ENCODE results near the gene HAUS5. TPM values are rescaled to one million over a fixed set of nuclear protein-coding genes. Genes with fewer than 3 reads are reported as not detected.

HAUS5 gene
- total and polyA plus RNA-seq, 10 donors = 10.3 to 24.4 (median 18.6) TPM

DNA sequence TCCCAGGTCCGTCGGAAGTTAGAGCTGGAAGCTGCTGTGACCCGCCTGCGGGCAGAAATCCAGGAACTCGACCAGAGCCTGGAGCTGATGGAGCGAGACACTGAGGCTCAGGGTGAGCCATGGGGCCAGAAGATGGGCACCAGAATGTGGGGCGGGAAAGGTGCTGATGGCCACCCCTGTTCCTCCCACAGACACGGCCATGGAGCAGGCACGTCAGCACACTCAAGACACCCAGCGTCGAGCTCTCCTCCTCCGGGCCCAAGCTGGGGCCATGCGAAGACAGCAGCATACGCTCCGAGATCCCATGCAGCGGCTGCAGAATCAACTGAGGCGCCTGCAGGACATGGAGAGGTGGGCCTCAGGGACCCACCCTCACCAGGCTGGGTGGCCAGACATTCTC is 2.5 kb downstream of the HAUS5 start:
- Histone ChIP-seq H3K4me3 (no peak overlapping the region), H3K4me1 (peaks cover 3 to 31% (median 22%) of the 10 kb centered on the region in 6 donors), H3K36me3 (peaks cover 0 to 55% (median 16%) of the 10 kb centered on the region in 6 donors), H3K27ac (no peak overlapping the region), H3K27me3 (replicated peaks in 1 of 7) (no peaks in the 10 kb centered on the region), H3K9me3 (no peaks in the 10 kb centered on the region)
- intact Hi-C loops (cut with DNase I; ENCODE audit: low total_unique reads) = no loop called here
- DNase-seq = no peak
- TF ChIP-seq POLR2AphosphoS5 (IDR thresholded peaks at IDR 0.05) (no peak), POLR2A (IDR thresholded peaks at IDR 0.05) (no peak)
- TF ChIP-seq, protein P1, sequence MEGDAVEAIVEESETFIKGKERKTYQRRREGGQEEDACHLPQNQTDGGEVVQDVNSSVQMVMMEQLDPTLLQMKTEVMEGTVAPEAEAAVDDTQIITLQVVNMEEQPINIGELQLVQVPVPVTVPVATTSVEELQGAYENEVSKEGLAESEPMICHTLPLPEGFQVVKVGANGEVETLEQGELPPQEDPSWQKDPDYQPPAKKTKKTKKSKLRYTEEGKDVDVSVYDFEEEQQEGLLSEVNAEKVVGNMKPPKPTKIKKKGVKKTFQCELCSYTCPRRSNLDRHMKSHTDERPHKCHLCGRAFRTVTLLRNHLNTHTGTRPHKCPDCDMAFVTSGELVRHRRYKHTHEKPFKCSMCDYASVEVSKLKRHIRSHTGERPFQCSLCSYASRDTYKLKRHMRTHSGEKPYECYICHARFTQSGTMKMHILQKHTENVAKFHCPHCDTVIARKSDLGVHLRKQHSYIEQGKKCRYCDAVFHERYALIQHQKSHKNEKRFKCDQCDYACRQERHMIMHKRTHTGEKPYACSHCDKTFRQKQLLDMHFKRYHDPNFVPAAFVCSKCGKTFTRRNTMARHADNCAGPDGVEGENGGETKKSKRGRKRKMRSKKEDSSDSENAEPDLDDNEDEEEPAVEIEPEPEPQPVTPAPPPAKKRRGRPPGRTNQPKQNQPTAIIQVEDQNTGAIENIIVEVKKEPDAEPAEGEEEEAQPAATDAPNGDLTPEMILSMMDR (IDR thresholded peaks at IDR 0.05 in 8 of 11, conservative IDR thresholded peaks at IDR 0.05 in 3 of 11) = no peak
- 90 to 96% (median 93%) methylated on average over 10 to 17 of the region's 17 CpGs for WGBS, 5 donors

DNA sequence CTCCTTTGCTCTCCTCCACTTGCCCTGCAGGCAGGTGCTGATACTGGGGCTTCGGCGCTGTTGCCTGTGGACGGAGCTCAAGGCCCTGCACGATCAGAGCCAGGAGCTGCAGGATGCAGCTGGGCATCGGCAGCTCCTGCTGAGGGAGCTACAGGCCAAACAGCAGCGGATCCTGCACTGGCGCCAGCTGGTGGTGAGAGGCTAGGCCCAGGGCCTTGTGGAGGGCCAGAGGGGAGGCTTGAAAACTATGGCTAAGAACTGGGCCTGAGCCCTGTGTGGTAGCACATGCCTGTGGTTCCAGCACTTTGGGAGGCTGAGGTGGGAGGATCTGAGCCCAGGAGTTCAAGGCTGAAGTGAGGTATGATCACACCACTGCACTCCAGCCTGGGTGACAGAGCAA is 6.3 kb downstream of the HAUS5 start:
- peaks cover 0 to 74% (median 22%) of the 10 kb centered on the region in 6 donors for H3K36me3 ChIP-seq
- H3K9me3 ChIP-seq = no peaks in the 10 kb centered on the region
- intact Hi-C loops (cut with DNase I; ENCODE audit: low total_unique reads) = no loop called here
- H3K4me3 ChIP-seq = no peak overlapping the region
- H3K27ac ChIP-seq = no peak overlapping the region
- 63 to 95% (median 89%) methylated on average over 6 to 7 of the region's 7 CpGs for WGBS, 5 donors
- peaks cover 0 to under 1% (median 0%) of the 10 kb centered on the region in 6 donors for H3K4me1 ChIP-seq
- no peak for TF ChIP-seq POLR2A (IDR thresholded peaks at IDR 0.05)
- no peak for DNase-seq
- H3K27me3 ChIP-seq (replicated peaks in 1 of 7) = no peaks in the 10 kb centered on the region

DNA sequence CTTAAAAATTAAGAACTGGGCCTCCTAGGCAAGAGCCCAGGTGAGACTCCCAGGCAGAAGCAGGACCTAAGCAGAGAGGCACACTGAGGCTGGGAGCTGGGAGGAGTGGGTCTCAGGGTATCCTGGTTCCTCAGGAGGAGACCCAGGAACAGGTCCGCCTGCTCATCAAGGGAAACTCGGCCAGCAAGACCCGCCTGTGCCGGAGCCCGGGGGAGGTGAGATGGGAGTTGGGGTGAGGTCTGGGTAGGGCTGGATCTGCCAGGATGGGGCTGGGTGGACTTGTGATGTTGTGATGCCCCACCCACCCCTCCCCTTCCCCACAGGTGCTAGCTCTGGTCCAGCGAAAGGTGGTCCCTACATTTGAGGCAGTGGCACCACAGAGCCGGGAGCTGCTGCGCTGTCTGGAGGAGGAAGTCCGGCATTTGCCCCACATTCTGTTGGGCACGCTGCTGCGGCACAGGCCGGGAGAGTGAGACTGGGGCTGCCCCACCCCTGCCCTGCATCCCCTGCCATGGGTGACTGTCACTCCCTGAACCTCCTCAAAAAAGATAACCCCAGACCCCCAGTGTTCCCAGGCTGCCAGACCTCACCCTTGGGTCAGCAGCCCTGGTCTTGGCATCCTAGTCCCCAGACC is 6.9 kb downstream of the HAUS5 start:
- 94 to 99% (median 98%) methylated on average over 4 to 12 of the region's 12 CpGs for WGBS, 5 donors
- no peak overlapping the region for H3K27ac ChIP-seq
- DNase-seq = no peak
- H3K36me3 ChIP-seq = peaks cover 0 to 74% (median 22%) of the 10 kb centered on the region in 6 donors
- no peaks in the 10 kb centered on the region for H3K4me1 ChIP-seq
- no peaks in the 10 kb centered on the region for H3K27me3 ChIP-seq (replicated peaks in 1 of 7)
- TF ChIP-seq POLR2A (IDR thresholded peaks at IDR 0.05) (no peak), POLR2AphosphoS5 (IDR thresholded peaks at IDR 0.05) (no peak)
- TF ChIP-seq, protein P1 (IDR thresholded peaks at IDR 0.05 in 8 of 11, conservative IDR thresholded peaks at IDR 0.05 in 3 of 11) = no peak
- H3K4me3 ChIP-seq = no peak overlapping the region
- H3K9me3 ChIP-seq = no peaks in the 10 kb centered on the region
- intact Hi-C loops (cut with DNase I; ENCODE audit: low total_unique reads) = no loop called here

DNA sequence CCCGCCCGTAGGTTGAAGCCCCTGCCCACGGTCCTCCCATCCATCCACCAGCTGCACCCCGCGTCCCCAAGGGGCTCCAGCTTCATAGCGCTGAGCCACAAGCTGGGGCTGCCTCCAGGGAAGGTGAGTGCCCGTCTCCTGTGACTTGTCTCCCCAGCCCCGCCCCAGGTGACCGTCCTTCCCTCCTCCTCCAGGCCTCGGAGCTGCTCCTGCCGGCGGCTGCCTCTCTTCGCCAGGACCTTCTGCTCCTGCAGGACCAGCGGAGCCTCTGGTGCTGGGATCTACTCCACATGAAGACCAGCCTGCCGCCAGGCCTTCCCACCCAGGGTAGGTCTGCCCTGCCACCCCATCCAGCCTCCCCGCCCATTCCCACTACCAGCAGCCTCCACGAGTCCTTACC is 7.5 kb downstream of the HAUS5 start:
- H3K27ac ChIP-seq = no peak overlapping the region
- DNase-seq = no peak
- WGBS, 5 donors = 94 to 98% (median 95%) methylated on average over 15 to 17 of the region's 17 CpGs
- H3K9me3 ChIP-seq = no peaks in the 10 kb centered on the region
- H3K4me1 ChIP-seq = no peaks in the 10 kb centered on the region
- intact Hi-C loops (cut with DNase I; ENCODE audit: low total_unique reads) = no loop called here
- no peak for TF ChIP-seq POLR2AphosphoS5 (IDR thresholded peaks at IDR 0.05)
- TF ChIP-seq POLR2A (IDR thresholded peaks at IDR 0.05) = no peak
- TF ChIP-seq, protein P1 (IDR thresholded peaks at IDR 0.05 in 8 of 11, conservative IDR thresholded peaks at IDR 0.05 in 3 of 11) = no peak
- H3K27me3 ChIP-seq (replicated peaks in 1 of 7) = no peaks in the 10 kb centered on the region
- H3K4me3 ChIP-seq = no peak overlapping the region
- H3K36me3 ChIP-seq = peaks cover 0 to 70% (median 21%) of the 10 kb centered on the region in 6 donors
